ENCODE measurements around the gene GPR153. TPM values are rescaled to one million over a fixed set of nuclear protein-coding genes. Genes with fewer than 3 reads are reported as not detected.

The GPR153 gene
- total RNA-seq, 1 experiment from 2014 or later, result 6.1 TPM

DNA sequence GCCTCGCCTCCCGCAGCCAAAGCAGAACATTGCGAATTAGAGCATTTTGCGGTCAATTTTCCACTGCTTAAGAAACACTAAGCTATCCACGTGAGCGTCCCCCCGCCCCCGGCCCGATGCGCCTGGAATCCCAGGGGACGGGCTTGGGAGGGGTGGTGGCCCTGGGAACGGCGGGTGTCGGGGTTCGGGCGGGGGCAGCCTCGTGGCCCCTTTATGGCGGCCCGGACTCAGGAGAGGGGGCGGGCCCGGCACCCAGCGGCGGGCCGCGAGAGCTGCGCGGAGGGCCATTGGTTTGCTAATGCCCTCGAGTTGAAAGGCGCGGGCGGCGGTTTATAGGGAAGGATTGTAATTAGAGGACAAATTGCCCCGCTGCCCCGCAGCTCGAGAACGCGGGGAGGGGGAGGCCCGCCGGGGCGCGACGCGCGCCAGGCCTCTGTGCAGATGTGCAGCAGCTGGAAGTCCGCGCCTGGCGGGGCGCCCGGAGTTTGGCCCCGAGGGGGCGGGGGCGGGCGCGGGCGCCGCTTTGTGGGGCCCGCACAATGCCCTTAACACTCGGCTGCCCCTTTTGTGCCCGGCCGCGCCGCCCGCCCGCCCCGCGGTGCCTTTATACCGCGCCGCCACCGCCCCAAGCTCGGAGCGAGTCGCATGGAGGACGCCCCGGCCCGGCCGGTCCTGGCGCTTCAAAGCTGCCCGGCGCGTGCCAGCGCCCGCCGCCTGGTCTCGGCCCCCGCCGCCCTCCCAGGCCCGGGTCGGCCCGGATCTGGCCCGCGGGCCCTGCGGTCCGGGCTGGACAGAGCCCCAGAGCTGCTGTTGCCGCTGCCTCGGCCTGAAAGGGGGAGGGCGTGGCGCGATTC, 18.8 kb downstream of the GPR153 start:
- peak overlapping the region; percentile 22 for H2AFZ ChIP-seq (ENCODE audit: low read depth, low read length, poor library complexity, severe bottlenecking)
- H3K4me1 ChIP-seq (ENCODE audit: control insufficient read depth in 1 of 2, insufficient read depth in 2 of 2, low read length in 2 of 2), result peaks cover 18 to 48% of the 10 kb centered on the region in 2 experiments; a peak in 3 of 4 replicates
- intact Hi-C loops (cut with micrococcal nuclease), result no loop called here
- no peak overlapping the region for H3K27ac ChIP-seq (ENCODE audit: low read depth, low read length)
- no peaks in the 10 kb centered on the region for H3K9me2 ChIP-seq (ENCODE audit: insufficient read depth)
- peak overlapping the region; percentile 35; the same call in 1 of the 2 replicates for H3K9ac ChIP-seq (ENCODE audit: low read length)
- no peaks in the 10 kb centered on the region for H3K9me3 ChIP-seq (ENCODE audit: control insufficient read depth in 1 of 2, insufficient read depth in 1 of 2, low read depth in 1 of 2, low read length in 2 of 2)
- BruUV-seq (replicated peaks), result no TSS peak
- H3K27me3 ChIP-seq (ENCODE audit: insufficient read depth, low read length), result no peaks in the 10 kb centered on the region
- H3K4me2 ChIP-seq (ENCODE audit: low read length), result peak overlapping the region; percentile 71
- peak overlapping the region; percentile 20 to 47; a peak in 3 of 4 replicates for H3K4me3 ChIP-seq (replicated peaks in 1 of 2; ENCODE audit: low read depth in 1 of 2, low read length in 2 of 2)
- CTCF ChIA-PET, result interaction anchor here (0.9 to 2.0 kb wide), 3 partner anchors 37 to 181 kb away, joined by 4 to 11 read pairs (median 4); no protein-coding TSS in a partner anchor
- DNase-seq (ENCODE audit: low read depth, low spot score), result no peak
- RAD21 ChIA-PET (ENCODE audit: low non-redundant PET in 1 of 2, low total read pairs in 2 of 2, uncharacterized antibody in 2 of 2, unreplicated experiment in 2 of 2), result no interaction called here
- H3K79me2 ChIP-seq (ENCODE audit: insufficient read depth, low read length), result no peaks in the 10 kb centered on the region
- no peaks in the 10 kb centered on the region for H3K36me3 ChIP-seq (ENCODE audit: control insufficient read depth in 1 of 2, insufficient read depth in 2 of 2, low read length in 2 of 2)
- H4K20me1 ChIP-seq (ENCODE audit: insufficient read depth), result no peaks in the 10 kb centered on the region
- peak; percentile 19 for ATAC-seq
- POLR2A ChIA-PET, result no interaction called here
- TF ChIP-seq, protein P1, sequence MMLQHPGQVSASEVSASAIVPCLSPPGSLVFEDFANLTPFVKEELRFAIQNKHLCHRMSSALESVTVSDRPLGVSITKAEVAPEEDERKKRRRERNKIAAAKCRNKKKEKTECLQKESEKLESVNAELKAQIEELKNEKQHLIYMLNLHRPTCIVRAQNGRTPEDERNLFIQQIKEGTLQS (IDR thresholded peaks at IDR 0.05), result no peak
- TF ChIP-seq EGR1 (IDR thresholded peaks at IDR 0.05; ENCODE audit: low read depth), result no peak
- TF ChIP-seq SRF (IDR thresholded peaks at IDR 0.05; ENCODE audit: low read depth), result no peak
- TF ChIP-seq FOSL1 (IDR thresholded peaks at IDR 0.05; ENCODE audit: low read depth), result no peak
- TF ChIP-seq ELF1 (IDR thresholded peaks at IDR 0.05; ENCODE audit: borderline replicate concordance, low read depth), result no peak
- TF ChIP-seq SP1 (IDR thresholded peaks at IDR 0.05; ENCODE audit: low read depth), result no peak
- TF ChIP-seq, protein P2, sequence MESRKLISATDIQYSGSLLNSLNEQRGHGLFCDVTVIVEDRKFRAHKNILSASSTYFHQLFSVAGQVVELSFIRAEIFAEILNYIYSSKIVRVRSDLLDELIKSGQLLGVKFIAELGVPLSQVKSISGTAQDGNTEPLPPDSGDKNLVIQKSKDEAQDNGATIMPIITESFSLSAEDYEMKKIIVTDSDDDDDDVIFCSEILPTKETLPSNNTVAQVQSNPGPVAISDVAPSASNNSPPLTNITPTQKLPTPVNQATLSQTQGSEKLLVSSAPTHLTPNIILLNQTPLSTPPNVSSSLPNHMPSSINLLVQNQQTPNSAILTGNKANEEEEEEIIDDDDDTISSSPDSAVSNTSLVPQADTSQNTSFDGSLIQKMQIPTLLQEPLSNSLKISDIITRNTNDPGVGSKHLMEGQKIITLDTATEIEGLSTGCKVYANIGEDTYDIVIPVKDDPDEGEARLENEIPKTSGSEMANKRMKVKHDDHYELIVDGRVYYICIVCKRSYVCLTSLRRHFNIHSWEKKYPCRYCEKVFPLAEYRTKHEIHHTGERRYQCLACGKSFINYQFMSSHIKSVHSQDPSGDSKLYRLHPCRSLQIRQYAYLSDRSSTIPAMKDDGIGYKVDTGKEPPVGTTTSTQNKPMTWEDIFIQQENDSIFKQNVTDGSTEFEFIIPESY (IDR thresholded peaks at IDR 0.05; ENCODE audit: extremely low read depth, insufficient replicate concordance, low read length), result no peak
- TF ChIP-seq RAD21 (IDR thresholded peaks at IDR 0.05; ENCODE audit: low read depth), result no peak
- TF ChIP-seq, protein P3, sequence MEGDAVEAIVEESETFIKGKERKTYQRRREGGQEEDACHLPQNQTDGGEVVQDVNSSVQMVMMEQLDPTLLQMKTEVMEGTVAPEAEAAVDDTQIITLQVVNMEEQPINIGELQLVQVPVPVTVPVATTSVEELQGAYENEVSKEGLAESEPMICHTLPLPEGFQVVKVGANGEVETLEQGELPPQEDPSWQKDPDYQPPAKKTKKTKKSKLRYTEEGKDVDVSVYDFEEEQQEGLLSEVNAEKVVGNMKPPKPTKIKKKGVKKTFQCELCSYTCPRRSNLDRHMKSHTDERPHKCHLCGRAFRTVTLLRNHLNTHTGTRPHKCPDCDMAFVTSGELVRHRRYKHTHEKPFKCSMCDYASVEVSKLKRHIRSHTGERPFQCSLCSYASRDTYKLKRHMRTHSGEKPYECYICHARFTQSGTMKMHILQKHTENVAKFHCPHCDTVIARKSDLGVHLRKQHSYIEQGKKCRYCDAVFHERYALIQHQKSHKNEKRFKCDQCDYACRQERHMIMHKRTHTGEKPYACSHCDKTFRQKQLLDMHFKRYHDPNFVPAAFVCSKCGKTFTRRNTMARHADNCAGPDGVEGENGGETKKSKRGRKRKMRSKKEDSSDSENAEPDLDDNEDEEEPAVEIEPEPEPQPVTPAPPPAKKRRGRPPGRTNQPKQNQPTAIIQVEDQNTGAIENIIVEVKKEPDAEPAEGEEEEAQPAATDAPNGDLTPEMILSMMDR (IDR thresholded peaks at IDR 0.05 in 2 of 3, conservative IDR thresholded peaks at IDR 0.05 in 1 of 3; ENCODE audit: borderline replicate concordance in 1 of 3, insufficient read depth in 1 of 3, low read depth in 2 of 3, low read length in 2 of 3), result no peak
- TF ChIP-seq EZH2 (IDR thresholded peaks at IDR 0.05), result no peak
- no peak for TF ChIP-seq SIN3A (IDR thresholded peaks at IDR 0.05; ENCODE audit: low read depth)
- TF ChIP-seq ZNF274 (IDR thresholded peaks at IDR 0.05; ENCODE audit: low read depth, low read length), result no peak
- no peak for TF ChIP-seq CEBPB (IDR thresholded peaks at IDR 0.05; ENCODE audit: low read depth)
- TF ChIP-seq EZH2phosphoT487 (IDR thresholded peaks at IDR 0.05; ENCODE audit: borderline replicate concordance), result no peak
- peak; percentile 31; the same call in 1 of the 2 replicates for TF ChIP-seq ZFX (IDR thresholded peaks at IDR 0.05)
- no peak for TF ChIP-seq POLR2AphosphoS5 (IDR thresholded peaks at IDR 0.05; ENCODE audit: low read depth, low read length)
- no peak for TF ChIP-seq JUND (IDR thresholded peaks at IDR 0.05)
- TF ChIP-seq YY1 (IDR thresholded peaks at IDR 0.05; ENCODE audit: extremely low read depth, insufficient replicate concordance, low read depth, low read length), result no peak
- TF ChIP-seq POLR2A (IDR thresholded peaks at IDR 0.05; ENCODE audit: borderline replicate concordance, extremely low read depth, insufficient read depth, insufficient read length), result no peak
- TF ChIP-seq, protein P4, sequence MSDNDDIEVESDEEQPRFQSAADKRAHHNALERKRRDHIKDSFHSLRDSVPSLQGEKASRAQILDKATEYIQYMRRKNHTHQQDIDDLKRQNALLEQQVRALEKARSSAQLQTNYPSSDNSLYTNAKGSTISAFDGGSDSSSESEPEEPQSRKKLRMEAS (IDR thresholded peaks at IDR 0.05), result peak; percentile 48
